CD4-positive, alpha-beta T cell treated with Interleukin-12 subunit alpha and Interleukin-12 subunit beta, for 1 hour (primary cell): ENCODE measurements around the gene NINL.
"Not testable (repeated sequence)": the region's sequence is repeated elsewhere in the genome, so short reads cannot be mapped to it uniquely, and the experiment has no call there.

Experiments
- DNase-seq: peaks from one replicate; pipeline ENCODE4 v3.0.0-alpha.2; 2020

NINL gene

GRCh38 chr20:25584905-25585704, at the start of gene NINL:
Gene NINL (minus strand): TSS chr20:25585531. CDS start chr20:25526587, 58,944 bp downstream.
- DNase-seq = peak; percentile 40

- no peak for DNase-seq
Observed at GRCh38 chr20:25632940-25633790, 47.8 kb upstream of the NINL start.

DNA sequence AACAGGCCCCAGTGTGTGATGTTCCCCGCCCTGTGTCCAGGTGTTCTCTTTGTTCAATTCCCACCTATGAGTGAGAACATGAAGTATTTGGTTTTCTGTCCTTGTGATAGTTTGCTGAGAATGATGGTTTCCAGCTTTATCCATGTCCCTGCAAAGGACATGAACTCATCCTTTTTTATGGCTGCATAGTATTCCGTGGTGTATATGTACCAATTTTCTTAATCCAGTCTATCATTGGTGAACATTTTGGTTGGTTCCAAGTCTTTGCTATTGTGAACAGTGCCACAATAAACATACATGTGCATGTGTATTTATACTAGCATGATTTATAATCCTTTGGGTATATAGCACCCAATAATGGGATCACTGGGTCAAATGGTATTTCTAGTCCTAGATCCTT, 45.3 kb upstream of the NINL start:
- not testable (repeated sequence) for DNase-seq

DNA sequence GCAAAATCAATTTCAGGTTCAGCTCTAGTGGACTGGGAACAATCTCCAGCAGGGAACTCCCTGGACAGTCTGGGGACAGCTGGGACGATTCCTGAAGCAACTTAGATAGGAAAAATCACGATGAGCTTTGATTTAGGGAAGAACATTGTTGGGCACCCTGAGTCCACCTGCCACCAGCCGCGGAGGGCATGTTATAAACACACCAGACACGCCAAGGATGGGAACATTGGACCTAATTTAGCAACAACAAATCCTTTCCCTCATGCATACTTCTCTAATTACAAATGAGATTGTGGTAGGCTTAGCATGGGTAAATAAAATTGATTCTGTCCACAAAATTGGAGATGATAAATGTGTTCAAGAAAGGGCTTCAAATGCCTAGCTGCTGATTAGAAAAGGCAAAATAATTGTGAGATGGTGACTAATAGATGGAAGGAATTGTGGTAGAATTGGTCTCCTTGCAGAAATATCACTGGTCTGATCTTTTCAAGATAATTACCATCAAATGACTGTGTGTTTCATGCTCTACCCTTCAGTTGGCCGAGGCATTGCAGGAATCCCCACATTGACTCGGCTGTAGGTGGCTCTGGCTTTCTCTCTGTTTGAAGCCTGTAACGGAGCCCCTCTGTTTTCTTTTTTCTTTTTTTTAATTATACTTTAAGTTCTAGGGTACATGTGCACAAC, 44.6 kb upstream of the NINL start:
- no peak for DNase-seq

GRCh38 chr20:25626779-25627178, 41.4 kb upstream of the NINL start:
- no peak for DNase-seq

DNA sequence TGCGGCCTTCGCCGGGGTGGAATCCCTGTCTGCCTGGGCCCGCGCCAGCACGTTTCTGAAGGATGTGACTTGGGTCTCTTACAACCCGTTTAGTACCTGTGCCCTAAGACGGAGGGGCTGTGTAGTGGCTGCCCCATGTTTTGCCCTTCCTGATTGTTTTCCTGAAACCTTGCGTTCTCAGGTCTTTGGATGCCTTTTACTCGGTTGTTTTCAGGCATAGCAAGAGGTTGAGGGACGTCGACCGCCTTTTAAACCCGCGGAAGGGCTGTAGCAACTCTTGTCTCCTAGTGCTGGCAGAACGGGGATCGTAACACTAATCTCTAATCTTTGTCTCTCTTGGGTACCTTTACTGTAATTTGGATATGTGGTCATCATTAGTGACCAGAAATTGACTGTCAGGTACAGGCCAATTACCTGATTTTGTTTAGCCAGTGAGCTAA, 39.2 kb upstream of the NINL start:
- DNase-seq = no peak

GRCh38 chr20:25623736-25624499, 38.6 kb upstream of the NINL start, which contains the start of gene NANP:
Gene NANP (minus strand): TSS chr20:25624014. CDS start chr20:25623948, 66 bp downstream.
- DNase-seq = peak; percentile 90

GRCh38 chr20:25623225-25623735, 37.9 kb upstream of the NINL start:
- DNase-seq = peak; percentile 18

- no peak for DNase-seq
Observed at GRCh38 chr20:25622450-25623224, 37.3 kb upstream of the NINL start.

DNA sequence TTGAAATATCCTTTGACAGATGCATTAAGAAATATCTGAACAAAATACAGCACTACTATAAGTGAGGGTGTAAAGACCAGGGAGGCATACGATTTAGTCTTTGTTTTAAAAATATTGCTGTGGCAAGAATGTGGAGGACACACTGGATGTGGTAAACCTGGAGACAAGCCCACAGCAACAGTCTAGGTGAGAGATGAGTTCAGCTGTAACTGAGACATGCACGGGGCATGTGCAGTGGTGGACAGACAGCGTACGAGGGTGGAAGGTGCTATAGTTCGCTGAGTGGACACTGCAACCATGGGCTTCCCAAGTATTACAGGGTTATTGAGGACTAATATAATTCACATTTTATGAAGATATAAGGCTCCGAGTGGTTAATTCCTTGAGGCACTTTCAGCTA, 36.7 kb upstream of the NINL start:
- no peak for DNase-seq

- no peak for DNase-seq
Observed at GRCh38 chr20:25619514-25619913, 34.2 kb upstream of the NINL start.

GRCh38 chr20:25608774-25609173, 23.4 kb upstream of the NINL start:
- DNase-seq = no peak

DNA sequence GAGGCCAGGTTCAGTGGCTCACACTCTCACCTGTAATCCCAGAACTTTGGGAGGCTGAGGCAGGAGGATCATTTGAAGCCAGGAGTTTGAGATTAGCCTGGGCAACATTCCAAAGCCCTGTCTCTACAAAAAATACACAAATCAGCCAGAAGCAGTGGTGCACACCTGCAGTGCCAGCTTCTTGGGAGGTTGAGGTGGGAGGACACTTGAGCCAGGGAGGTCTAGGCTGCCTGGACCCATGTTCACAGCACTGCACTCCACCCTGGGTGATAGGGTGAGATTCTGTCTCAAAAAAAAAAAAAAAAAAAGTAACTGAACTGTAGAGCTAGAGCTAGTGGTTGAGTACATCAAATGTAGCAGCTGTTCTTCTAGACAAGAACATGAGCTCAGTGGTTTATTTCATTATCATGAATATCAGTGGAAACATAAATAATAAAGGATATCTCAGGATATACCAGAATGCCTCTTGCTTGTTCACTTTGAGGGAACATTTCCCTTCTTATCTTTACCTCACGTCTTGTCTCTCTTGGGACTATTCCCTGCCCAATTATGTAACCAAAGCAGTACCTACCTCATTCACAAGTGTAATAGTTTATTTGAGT, 20.9 kb upstream of the NINL start:
- DNase-seq = no peak

DNA sequence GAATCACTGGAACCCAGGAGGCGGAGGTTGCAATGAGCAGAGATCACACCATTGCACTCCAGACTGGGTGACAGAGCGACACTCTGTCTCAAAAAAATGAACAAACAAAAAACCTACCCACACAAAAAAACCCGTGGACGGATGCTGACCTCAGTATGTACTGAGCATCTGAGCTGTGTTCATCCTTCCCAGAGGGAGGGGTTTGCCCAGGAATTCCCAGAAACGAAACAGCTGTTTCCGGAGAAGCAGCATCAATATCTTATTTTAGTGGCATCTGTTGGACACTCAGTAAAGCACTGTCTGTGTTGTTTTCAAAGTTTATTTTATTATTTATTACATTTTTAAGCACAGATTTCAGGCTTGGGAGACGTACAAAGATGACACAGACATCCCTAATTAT, 19.8 kb upstream of the NINL start:
- no peak for DNase-seq

DNA sequence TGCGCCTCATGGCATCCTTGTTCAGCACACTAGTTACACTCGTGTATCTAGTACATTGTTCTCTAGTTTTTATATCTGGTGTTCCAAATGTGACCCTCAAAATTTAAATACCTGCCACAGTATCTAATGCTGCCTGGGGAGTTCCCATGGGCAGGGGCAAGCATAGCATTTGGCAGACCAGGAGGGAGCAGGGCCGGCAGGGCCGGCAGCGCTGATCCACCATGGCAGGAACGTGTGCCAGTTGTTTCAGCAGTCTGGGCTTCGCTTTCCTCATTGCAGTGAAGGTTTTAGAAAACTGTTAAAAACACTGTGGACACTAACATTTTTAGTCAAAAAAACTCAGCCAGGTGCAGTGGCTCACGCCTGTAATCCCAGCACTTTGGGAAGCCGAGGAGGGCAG, 19.3 kb upstream of the NINL start:
- no peak for DNase-seq

DNA sequence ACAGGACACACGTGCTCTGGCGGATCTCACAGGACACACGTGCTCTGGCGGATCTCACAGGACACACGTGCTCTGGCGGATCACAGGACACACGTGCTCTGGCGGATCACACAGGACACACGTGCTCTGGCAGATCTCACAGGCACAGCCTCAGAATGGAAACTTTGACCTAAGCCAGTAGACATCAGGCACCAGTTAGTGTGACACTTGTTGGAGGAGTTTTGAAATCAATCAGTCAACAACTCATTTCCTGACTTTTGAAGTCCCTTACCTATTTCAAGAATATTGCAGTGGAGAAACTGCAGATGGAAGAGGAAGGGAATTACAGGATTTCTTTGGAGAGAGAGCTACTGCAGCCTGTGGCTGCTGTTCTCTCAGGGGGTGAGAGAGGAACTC, 17.6 kb upstream of the NINL start:
- DNase-seq = not testable (repeated sequence)

- DNase-seq = not testable (repeated sequence)
Observed at GRCh38 chr20:25602191-25602913, 17.0 kb upstream of the NINL start.

GRCh38 chr20:25601659-25602058, 16.3 kb upstream of the NINL start:
- DNase-seq = no peak

DNA sequence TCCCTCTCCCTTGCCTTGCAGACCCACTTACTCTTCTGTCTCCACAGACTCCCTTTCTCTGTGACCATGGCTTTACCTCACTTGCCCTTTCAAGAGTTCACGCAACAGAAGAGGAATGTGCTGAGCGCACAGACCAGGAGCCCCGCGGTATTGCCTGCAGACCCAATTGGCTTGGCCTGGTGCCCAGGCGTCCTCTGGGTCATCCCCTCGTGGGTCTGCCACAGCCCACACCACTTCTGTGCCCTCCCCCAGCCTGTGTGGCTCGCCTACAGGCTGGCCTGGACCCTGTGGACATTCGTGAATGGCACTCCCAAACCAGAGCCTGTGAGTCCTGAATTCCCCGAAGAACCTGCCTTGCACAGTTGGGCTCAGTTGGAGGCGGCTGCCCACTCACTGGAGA, 15.3 kb upstream of the NINL start:
- DNase-seq = no peak

- no peak for DNase-seq
Observed at GRCh38 chr20:25592135-25592852, 7.0 kb upstream of the NINL start.
